D341Med (cell line): ENCODE data around the gene PPP1R13B.

Experiments
- DNase-seq: peaks from one replicate; pipeline ENCODE4 v3.0.0; 2012; ENCODE audit warnings: low spot score

The PPP1R13B gene

GRCh38 chr14:103775506-103775905 lies 71.9 kb downstream of the PPP1R13B start:
- no peak for DNase-seq

- no peak for DNase-seq
Measured at GRCh38 chr14:103773521-103773920, 73.9 kb downstream of the PPP1R13B start.

GRCh38 chr14:103772078-103772712 lies 75.2 kb downstream of the PPP1R13B start:
- DNase-seq: no peak

GRCh38 chr14:103770902-103771301 lies 76.5 kb downstream of the PPP1R13B start:
- no peak for DNase-seq

DNA sequence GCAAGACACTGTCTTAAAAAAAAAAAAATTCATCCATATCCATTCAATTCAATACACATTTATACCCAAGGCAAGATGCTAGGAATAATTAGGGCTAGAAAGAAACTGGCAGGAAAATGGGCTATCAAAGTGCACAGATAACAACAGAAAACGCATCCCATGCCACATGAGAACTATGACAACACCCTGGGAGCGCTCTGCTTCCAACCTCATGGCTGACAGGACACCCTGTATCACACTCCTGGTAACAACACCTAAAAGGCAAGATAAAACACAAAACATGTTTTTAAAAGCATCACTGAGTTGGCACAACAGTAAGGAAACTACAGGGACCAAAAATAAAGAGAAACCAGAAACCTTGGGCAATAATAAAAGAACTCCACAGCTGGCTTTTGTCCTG lies 76.9 kb downstream of the PPP1R13B start:
- DNase-seq: no peak

DNA sequence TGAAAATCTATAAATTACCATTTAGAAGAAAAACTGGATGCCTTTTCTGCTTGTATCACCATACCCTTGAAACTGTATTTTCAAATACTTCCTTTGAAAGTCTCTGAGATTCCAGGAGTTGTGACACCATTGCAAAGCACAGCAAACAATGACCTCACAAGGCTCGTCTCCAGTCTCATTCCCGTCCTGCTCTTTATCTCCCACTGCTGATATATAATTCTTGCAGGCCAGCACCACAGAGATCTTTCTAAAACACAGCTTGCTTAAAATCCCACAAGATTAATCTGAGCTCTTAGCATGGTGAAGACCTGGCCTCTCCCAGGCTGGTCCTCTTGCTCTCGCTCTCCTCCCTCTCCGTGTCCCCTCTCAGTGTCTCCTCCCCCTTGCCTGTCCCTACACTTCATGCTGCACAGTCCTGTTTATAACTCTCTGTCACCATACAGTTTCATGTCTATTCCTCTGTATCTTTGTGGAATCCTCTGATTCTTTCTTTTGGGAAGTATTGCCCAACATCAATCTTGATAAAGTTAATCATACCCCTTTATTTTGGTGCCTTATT lies 80.0 kb downstream of the PPP1R13B start:
- DNase-seq: no peak

GRCh38 chr14:103765526-103765925 lies 81.8 kb downstream of the PPP1R13B start:
- DNase-seq: no peak

GRCh38 chr14:103763730-103764488 lies 83.5 kb downstream of the PPP1R13B start:
- no peak for DNase-seq

- no peak for DNase-seq
Measured at GRCh38 chr14:103762541-103762940, 84.8 kb downstream of the PPP1R13B start.

DNA sequence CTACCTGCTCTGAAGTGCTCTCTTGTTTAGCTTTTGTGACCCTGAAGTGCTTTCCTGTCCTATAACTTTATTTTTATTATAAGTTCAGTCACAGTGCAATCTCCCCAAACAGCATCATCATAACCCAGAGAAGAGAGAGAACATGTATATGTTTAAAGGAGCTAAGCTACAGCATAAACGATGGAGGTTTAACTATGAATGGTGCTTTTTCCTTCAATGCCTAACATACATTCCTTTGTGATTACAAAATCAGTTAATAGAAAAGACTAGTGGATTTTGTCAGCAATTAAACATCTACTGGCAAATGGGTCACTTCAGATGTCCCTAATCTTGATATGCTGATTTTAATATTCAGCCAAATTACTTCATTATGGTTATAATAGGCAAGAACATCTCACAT lies 85.3 kb downstream of the PPP1R13B start:
- DNase-seq: no peak

DNA sequence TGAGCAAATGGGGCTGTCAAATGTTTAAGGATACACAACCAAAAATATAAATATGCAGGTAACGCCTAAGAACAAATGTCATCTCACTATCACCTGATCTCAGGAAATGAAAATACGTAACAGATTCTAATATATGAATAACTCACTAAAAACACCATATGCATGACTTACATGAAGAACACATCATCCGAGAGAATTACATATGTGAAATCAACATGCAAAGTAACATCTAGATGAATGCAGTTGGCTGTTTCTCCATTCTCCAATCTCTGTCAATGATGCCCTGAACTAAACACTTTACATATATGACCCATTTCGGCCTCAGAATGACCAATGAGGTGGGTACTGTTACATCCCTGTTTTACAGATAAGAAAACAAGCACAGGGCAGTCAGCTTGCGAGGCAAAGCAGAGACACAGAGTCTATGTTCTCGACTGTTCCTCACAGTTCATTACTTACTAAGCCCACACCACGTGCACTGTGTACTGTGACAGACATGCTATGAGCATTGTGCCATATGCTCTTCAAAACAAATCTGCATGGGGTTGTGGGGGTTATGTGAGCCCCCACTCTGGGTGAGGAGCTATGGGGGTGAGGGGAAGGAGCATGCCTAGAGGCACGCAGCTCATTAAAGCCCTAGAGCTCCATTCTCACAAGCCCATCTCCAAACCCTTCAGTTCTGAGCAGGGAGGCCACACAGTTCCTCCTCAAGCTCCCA lies 89.2 kb downstream of the PPP1R13B start:
- no peak for DNase-seq

DNA sequence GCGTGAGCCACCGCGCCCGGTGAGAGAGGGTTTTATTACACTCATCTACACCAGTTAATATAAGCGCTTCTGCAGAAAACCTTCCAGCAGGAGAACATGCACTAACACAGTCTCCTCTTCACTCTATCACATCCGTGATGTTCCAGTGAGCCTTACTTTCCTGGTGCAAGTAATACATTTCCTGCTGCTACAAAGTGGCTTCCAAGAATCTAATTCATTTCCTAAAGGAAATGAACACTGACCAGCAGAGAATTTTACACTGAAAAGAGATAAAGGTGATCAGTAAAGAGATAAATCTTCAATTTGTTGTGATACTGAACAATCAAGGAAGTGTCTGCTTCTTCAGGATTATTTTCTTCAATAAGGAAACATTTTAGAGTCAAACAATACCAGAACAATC lies 92.3 kb downstream of the PPP1R13B start:
- no peak for DNase-seq

- no peak for DNase-seq
Measured at GRCh38 chr14:103753774-103754173, 93.6 kb downstream of the PPP1R13B start.

DNA sequence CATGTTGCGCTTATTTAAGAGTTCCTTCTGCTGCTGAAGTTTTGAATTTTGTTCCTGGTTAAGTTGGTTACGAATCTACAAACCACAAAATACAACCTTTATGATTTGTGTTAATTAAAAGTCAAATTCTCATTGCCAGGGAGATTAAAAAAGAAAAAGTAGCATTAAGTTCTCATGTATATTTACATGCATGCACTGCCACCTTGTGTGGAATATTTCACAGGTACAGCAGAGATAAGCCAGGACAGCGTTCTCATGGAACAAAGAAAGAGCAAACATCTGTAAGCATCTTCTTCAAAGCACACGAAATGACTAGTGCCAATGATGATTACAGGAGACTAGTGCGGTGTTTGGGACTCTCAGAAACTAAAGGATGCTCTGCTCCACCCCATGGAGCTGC lies 97.5 kb downstream of the PPP1R13B start:
- DNase-seq: no peak

DNA sequence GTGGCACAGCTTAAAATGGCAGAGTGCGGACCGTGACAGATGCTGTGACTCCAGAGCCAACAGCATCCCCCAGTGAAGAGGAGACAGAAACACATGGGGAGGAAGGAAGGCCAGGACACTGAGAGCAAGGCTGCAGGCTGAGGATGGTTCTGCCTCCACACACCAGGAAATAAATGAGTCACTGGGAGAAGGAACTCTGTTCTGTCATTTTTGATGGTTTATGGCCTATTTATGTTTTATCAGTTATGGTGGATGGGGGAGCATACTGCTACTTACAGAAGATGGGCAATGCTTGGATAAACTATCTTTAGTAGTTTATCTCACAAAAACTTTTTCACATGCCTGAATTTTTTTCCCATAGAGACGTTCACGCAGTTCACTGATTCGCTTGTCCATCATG lies 97.9 kb downstream of the PPP1R13B start:
- DNase-seq: no peak

DNA sequence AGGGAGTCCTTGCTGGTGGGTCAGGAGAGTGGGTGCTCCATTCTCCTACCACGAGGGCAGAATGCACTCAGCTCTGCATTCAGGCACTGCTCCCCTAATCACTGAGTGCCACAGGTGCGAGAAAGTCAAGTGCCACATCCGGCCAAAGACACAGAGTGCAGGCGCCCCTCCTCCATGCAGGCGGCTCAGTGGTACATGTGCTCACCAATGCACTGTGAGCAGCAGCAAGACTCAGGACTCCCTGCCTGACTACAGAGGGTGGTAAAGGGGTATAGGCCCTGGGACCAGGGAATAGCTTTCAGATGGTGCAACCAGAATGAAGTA lies 98.9 kb downstream of the PPP1R13B start:
- DNase-seq: no peak

GRCh38 chr14:103746701-103747100 lies 100.7 kb downstream of the PPP1R13B start:
- no peak for DNase-seq

GRCh38 chr14:103745424-103745823 lies 102.0 kb downstream of the PPP1R13B start:
- DNase-seq: no peak

GRCh38 chr14:103744621-103745395 lies 102.6 kb downstream of the PPP1R13B start:
- no peak for DNase-seq

GRCh38 chr14:103743691-103744090 lies 103.7 kb downstream of the PPP1R13B start:
- DNase-seq: no peak

DNA sequence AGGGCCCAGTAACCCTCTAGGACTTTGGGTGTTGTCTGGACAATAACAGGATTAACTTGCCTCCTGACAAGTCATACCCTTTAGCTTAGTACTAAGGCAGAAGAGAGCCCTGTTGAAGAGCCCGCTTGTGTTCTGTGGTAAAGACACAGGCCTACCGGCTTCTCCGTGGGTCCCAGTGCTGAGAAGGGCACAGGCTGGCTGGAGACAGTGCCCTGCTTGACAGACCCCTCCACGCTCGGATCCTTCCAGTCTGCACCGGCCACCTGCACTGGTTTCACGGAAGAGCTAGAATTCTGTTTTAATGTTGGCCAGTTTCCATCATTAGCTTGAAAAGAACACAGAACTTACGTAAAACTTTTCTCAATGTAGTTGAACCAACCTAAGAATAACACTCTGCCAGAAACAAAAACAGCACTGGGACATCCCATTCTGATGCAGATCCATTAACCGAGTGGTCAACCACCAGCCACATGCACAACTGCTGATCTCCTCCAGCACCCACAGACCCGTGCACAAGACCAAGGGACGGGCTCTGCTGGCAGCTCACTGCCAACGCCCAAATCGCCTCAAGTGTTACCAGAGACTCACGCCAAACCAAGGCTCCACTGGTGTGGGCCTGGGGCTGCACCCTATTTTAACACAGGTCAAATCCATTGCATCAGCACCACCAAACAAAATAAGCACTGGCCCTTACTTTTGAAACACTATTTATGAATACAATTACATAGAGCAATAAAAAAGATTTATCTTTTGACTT lies 104.7 kb downstream of the PPP1R13B start:
- no peak for DNase-seq
